ENCODE measurements around the gene MCEE.

MCEE gene

DNA sequence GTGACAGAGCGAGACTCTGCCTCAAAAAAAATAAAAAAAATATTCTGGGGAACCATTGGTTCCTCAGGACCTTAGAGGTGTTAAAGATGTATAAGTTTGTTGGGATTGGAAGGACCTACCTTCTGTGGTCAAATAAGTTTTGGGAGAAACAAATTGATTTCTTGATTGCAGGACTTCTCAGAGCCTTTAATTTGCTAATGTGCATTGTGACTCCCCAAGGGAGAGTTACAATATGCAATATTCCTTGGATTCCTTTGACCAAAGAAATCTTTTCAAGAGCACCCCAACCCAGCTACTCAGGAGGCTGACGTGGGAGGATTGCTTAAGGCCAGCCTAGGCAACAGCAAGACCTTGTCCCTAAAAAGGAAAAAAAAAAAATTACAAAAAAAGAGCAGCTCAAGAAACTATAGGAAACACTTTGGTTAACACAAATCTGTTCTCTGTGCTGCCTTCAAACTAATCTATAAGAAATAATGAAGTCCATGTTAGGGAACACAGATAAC is 55.1 kb downstream of the MCEE start:
- no peak for DNase-seq

GRCh38 chr2:71073475-71073874 is 56.6 kb downstream of the MCEE start:
- DNase-seq = no peak

GRCh38 chr2:71072492-71072891 is 57.5 kb downstream of the MCEE start:
- no peak for DNase-seq

GRCh38 chr2:71071681-71072398 is 58.2 kb downstream of the MCEE start:
- peak; percentile 34 for DNase-seq

GRCh38 chr2:71070294-71071093 is 59.5 kb downstream of the MCEE start:
- DNase-seq = no peak

DNA sequence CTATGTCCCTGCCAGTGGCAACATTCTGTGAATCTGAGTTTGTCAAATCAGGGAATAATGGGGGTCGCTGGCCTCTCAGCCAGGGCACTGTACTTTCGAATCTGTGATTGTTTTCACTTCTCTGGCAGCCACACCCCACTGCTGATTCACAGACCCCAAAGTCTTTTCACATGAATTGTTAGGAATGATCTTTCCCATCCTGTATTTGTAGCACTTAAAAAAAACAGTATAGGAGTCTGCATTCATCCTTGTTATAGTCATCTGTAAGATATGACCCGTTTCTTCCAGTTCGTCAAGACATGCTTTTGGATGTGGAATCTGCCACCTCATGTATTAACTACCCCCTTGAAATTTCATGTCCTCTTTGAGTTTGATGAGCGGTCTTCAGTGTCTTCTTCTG is 60.7 kb downstream of the MCEE start:
- DNase-seq = no peak

DNA sequence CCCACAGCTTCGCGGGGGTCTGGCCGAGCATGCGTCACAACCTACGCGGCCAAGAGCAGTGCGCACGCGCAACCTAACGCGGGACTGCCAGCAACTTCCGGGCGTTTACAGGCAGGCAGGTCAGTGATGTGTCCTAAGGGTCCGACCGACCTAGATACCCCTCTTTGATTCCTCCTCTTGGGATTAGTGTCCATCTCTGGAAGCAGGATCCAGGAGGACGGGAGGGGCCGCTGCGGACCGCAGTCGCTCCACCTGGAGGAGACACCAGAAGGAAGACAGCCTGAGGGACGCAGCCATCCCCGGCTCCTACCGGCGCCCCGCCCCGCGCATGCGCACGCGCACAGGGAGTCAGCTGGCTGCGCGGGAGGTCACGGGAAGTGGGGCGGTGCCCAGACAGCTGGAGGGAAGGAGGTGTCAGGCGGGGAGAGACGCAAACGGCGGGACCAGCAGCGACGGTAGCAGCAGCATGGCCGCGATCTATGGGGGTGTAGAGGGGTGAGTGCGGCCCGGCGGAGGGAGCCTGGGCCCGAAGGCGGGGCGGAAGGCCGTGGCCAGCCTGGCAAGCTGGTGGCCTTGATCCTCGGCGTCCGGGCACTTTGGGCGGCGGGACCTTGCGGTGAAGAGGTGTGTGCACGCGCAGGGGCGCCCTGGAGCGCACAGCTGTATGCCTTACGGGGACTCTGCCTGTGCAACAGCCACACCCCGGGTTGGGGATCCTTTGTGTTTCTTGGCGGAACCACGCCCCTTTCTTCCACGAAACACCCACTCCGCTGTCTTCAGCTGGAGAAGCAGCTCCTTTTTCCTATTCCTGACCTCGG is 61.6 kb downstream of the MCEE start, which contains the start of gene NAGK:
TSS of gene NAGK (plus strand) at position 431 of the 818 bp plus-strand sequence. CDS start at position 467, 36 bp downstream.
- DNase-seq = peak; percentile 96

GRCh38 chr2:71067567-71068217 is 62.3 kb downstream of the MCEE start:
- no peak for DNase-seq

DNA sequence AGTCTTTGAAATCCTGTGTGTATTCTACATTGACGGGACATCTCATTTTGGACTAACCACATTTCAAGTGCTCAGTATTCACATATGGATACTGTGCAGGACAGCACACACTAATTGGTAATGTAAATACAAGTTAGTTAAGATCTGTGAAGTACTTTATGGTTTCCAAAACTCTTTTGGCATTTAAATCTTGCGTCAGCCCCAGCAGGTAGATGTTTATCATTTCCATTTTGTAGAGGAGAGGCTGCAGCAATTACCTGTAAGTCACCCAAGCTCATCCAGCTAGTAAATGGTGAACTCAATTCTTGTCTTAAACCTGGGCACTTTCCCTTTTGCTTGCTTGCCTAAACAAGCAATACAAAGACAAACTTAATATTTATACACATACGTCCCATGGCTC is 63.2 kb downstream of the MCEE start:
- no peak for DNase-seq

- DNase-seq = no peak
These were observed 65.0 kb downstream of the MCEE start for GRCh38 chr2:71064754-71065621.

GRCh38 chr2:71064110-71064611 is 65.9 kb downstream of the MCEE start:
- DNase-seq = no peak

- DNase-seq = no peak
These were observed 66.8 kb downstream of the MCEE start for GRCh38 chr2:71063216-71063615.

GRCh38 chr2:71060871-71061270 is 69.2 kb downstream of the MCEE start:
- DNase-seq = no peak

- DNase-seq = no peak
These were observed 69.8 kb downstream of the MCEE start for GRCh38 chr2:71060211-71060610.
